Measurements from ENCODE around the gene IL17REL. TPM values are rescaled to one million over a fixed set of nuclear protein-coding genes. Genes with fewer than 3 reads are reported as not detected.

IL17REL gene
- total RNA-seq, 1 experiment from 2014 or later, result 0.24 TPM

- no peak for TF ChIP-seq E2F5 (CRISPR knock-in tag; IDR thresholded peaks at IDR 0.05)
- TF ChIP-seq HMGA2 (CRISPR knock-in tag; IDR thresholded peaks at IDR 0.05), result no peak
Measured at GRCh38 chr22:50032109-50032871, 19.7 kb upstream of the IL17REL start (continued).

GRCh38 chr22:50031189-50032091 lies 18.9 kb upstream of the IL17REL start:
- H3K27me3 Mint-ChIP-seq (ENCODE audit: low read depth), result peaks cover 20% of the 10 kb centered on the region
- ATAC-seq, result no peak
- no peak for TF ChIP-seq ZNF671 (CRISPR knock-in tag; IDR thresholded peaks at IDR 0.05)
- TF ChIP-seq ETV6 (CRISPR knock-in tag; IDR thresholded peaks at IDR 0.05), result no peak
- no peak for TF ChIP-seq ZSCAN18 (CRISPR knock-in tag; IDR thresholded peaks at IDR 0.05)
- no peak for TF ChIP-seq MYBL2 (CRISPR knock-in tag; IDR thresholded peaks at IDR 0.05)
- TF ChIP-seq SP1 (CRISPR knock-in tag; conservative IDR thresholded peaks at IDR 0.05), result no peak
- no peak for TF ChIP-seq NFE2L1 (CRISPR knock-in tag; IDR thresholded peaks at IDR 0.05)
- TF ChIP-seq AR (CRISPR knock-in tag; IDR thresholded peaks at IDR 0.05), result no peak
- TF ChIP-seq ZNF232 (CRISPR knock-in tag; IDR thresholded peaks at IDR 0.05), result no peak
- TF ChIP-seq E2F1 (CRISPR knock-in tag; IDR thresholded peaks at IDR 0.05), result no peak
- TF ChIP-seq NR1H2 (CRISPR knock-in tag; IDR thresholded peaks at IDR 0.05), result no peak
- no peak for TF ChIP-seq CBFB (CRISPR knock-in tag; IDR thresholded peaks at IDR 0.05; ENCODE audit: low read depth)
- no peak for TF ChIP-seq IRF1 (CRISPR knock-in tag; IDR thresholded peaks at IDR 0.05)
- TF ChIP-seq MXD4 (CRISPR knock-in tag; IDR thresholded peaks at IDR 0.05; ENCODE audit: borderline replicate concordance), result no peak
- TF ChIP-seq JUN (CRISPR knock-in tag; IDR thresholded peaks at IDR 0.05), result no peak
- TF ChIP-seq ZBTB43 (CRISPR knock-in tag; IDR thresholded peaks at IDR 0.05), result no peak
- no peak overlapping the region for H3K27ac Mint-ChIP-seq
- no peaks in the 10 kb centered on the region for H3K9me3 Mint-ChIP-seq
- CTCF ChIA-PET, result interaction anchor here (0.6 to 3.2 kb wide), 32 partner anchors 14 to 447 kb away, joined by 3 to 75 read pairs (median 5); partner anchors contain the start of genes ALG12, CRELD2, IL17REL and MLC1
- no peak for DNase-seq (ENCODE audit: low spot score)
- no peaks in the 10 kb centered on the region for H3K4me1 Mint-ChIP-seq
- POLR2A ChIA-PET, result no interaction called here
- no peaks in the 10 kb centered on the region for H3K36me3 Mint-ChIP-seq
- H3K4me3 Mint-ChIP-seq, result no peak overlapping the region

Data from WTC11 (cell line).